Adrenal gland (tissue), 12 donors: ENCODE data around the gene PEX14. TPM values are rescaled to one million over a fixed set of nuclear protein-coding genes. Genes with fewer than 3 reads are reported as not detected.

Experiments
- DNase-seq, 7 donors: peaks; one replicate each; pipeline ENCODE4 v3.0.0-alpha.2; 2019 to 2020
- H3K27ac ChIP-seq, 5 donors: fragments of 200-600 bp; sonication (generic) in 4 of 5; 1 replicate in 3 of 5; 2 replicates in 2 of 5; pipeline versions ENCODE4 v1.5.1 to v1.8.0; 2016 to 2020; ENCODE audit warnings: mild to moderate bottlenecking in 1 of 5
- H3K27me3 ChIP-seq: fragments of 200-600 bp; 2 replicates; pipeline ENCODE4 v1.8.0; 2021
- H3K36me3 ChIP-seq, 2 donors: fragments of 200-600 bp; replicated peaks in 1 of 2; 1 replicate in 1 of 2; 2 replicates in 1 of 2; pipeline versions ENCODE4 v1.5.1 to v1.8.0; 2018 to 2022
- H3K4me1 ChIP-seq, 2 donors: fragments of 200-600 bp; replicated peaks in 1 of 2; 1 replicate in 1 of 2; 2 replicates in 1 of 2; pipeline versions ENCODE4 v1.5.1 to v1.8.0; 2018 to 2021
- H3K4me3 ChIP-seq, 4 donors: fragments of 200-600 bp; sonication (generic) in 3 of 4; one replicate each; pipeline ENCODE4 v1.5.1; 2016 to 2018
- H3K9me3 ChIP-seq, 3 donors: fragments of 200-600 bp; sonication (generic) in 1 of 3; replicated peaks in 1 of 3; 1 replicate in 2 of 3; 2 replicates in 1 of 3; pipeline versions ENCODE4 v1.5.1 to v1.8.0; 2016 to 2021
- POLR2A ChIP-seq, 2 donors: fragments of 450-650 bp; IDR thresholded peaks; one replicate each; pipeline ENCODE4 v1.6.1; 2017; ENCODE audit warnings: antibody characterized with exemption in 2 of 2, mild to moderate bottlenecking in 2 of 2, moderate library complexity in 1 of 2
- WGBS, 4 donors: extraction: QIAGEN DNeasy Blood & Tissue Kit in 2 of 4; methylation state at CpG; one replicate each; pipeline versions ENCODE4 v1.1.5 to v1.1.7; 2013 to 2017; 5-methylcytosine and 5-hydroxymethylcytosine counted together
- intact Hi-C, 2 donors: fragments of 100-400 bp; cut with DNase I; formaldehyde crosslinking; loops; one replicate each; pipeline versions ENCODE4 v1.14.1 to v1.15.0; 2022 to 2023
- polyA plus RNA-seq, 3 donors: library from polyadenylated mRNA; stranded (reverse); fragments of 200-250 nt in 2 of 3; fragments of 350-450 nt in 1 of 3; fragmentation: Illumina TruSeq in 1 of 3; extraction: RNeasy Lipid Tissue Mini Kit (QIAGEN cat#74804) in 1 of 3; gene quantifications; one replicate each; pipeline ENCODE4 v1.2.3, GENCODE V29; 2013 to 2014
- total RNA-seq, 9 donors: library from RNA; depleted of rRNA in 4 of 9; stranded (reverse); fragments of >200 nt in 4 of 9; fragments of 120-200 nt in 1 of 9; fragmentation: NEBNext Ultra II Directional in 1 of 9; extraction: Animal tissue kit (Norgen Biotek cat#: 25700) in 1 of 9; gene quantifications; one replicate each; pipeline versions ENCODE4 v1.1.0 to v1.2.4, GENCODE V29; 2013 to 2023
- TF ChIP-seq, protein P1 (sequence below), 6 experiments: fragments of 450-650 bp in 4 of 6; fragments of 200-600 bp in 2 of 6; sonication (generic) in 1 of 6; IDR thresholded peaks; 1 replicate in 5 of 6; 2 replicates in 1 of 6; pipeline versions ENCODE4 v1.5.1 to v1.8.0; 2016 to 2021; ENCODE audit warnings: antibody characterized with exemption in 6 of 6, mild to moderate bottlenecking in 2 of 6, moderate library complexity in 1 of 6
- donor health status: healthy with polysubstance abuse.
- donor health status: Bipolar disorder and iron deficiency.
- donor health status: DM: yes; HTN: yes; CAD: no.
- donor health status: DM: no; HTN: no; CAD: no.
- donor health status: DM: no; HTN: no; CAD: no.
- donor health status: DM: yes; HTN: yes; CAD: no.

The PEX14 gene
- total and polyA plus RNA-seq, 12 donors = 9.7 to 23.9 (median 18.1) TPM

DNA sequence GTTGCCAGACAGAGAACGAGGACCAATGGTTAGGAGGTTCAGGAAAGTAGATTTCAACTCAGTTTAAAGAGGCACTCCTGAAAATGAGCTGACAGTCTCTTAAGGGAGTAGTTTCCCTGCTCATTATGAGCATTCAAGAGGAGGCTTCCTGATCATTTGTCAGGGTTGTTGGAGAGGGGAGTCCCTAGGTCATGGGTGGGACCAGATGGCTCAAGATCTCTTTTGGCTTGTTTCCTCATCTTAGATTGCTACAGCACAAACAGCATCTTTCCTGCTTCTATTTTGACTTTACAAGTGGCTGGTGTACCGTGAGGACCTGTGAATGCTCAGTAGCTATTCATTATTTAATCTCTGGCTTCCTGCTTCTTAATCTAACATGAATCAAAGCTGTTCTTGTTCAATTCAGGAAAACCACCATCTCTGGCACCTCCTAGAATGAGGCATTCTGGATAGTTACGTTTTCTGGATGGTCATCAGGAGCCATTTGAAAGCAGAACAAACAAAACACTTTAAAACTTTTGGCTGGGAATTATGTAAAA is 47.6 kb downstream of the PEX14 start:
- no peaks in the 10 kb centered on the region for H3K27me3 ChIP-seq
- WGBS, 4 donors = 54 to 61% (median 58%) methylated on average over 3 of the region's 3 CpGs
- peaks cover 3 to 16% of the 10 kb centered on the region in 2 donors for H3K4me1 ChIP-seq
- no peaks in the 10 kb centered on the region for H3K36me3 ChIP-seq
- intact Hi-C loops = no loop called here
- DNase-seq = no peak
- H3K9me3 ChIP-seq = no peaks in the 10 kb centered on the region
- TF ChIP-seq, protein P1, sequence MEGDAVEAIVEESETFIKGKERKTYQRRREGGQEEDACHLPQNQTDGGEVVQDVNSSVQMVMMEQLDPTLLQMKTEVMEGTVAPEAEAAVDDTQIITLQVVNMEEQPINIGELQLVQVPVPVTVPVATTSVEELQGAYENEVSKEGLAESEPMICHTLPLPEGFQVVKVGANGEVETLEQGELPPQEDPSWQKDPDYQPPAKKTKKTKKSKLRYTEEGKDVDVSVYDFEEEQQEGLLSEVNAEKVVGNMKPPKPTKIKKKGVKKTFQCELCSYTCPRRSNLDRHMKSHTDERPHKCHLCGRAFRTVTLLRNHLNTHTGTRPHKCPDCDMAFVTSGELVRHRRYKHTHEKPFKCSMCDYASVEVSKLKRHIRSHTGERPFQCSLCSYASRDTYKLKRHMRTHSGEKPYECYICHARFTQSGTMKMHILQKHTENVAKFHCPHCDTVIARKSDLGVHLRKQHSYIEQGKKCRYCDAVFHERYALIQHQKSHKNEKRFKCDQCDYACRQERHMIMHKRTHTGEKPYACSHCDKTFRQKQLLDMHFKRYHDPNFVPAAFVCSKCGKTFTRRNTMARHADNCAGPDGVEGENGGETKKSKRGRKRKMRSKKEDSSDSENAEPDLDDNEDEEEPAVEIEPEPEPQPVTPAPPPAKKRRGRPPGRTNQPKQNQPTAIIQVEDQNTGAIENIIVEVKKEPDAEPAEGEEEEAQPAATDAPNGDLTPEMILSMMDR (IDR thresholded peaks at IDR 0.05) = no peak
- no peak for TF ChIP-seq POLR2A (IDR thresholded peaks at IDR 0.05)
- H3K4me3 ChIP-seq = no peak overlapping the region
- H3K27ac ChIP-seq = peak overlapping the region in 2 of 5 donors; percentile 13 to 35

- Histone ChIP-seq H3K4me3 (no peak overlapping the region), H3K4me1 (peaks cover 3 to 36% of the 10 kb centered on the region in 2 donors), H3K27me3 (no peaks in the 10 kb centered on the region), H3K9me3 (no peaks in the 10 kb centered on the region), H3K27ac (no peak overlapping the region), H3K36me3 (no peaks in the 10 kb centered on the region)
- DNase-seq = no peak
- 92 to 95% (median 94%) methylated on average over 5 of the region's 5 CpGs for WGBS, 4 donors
- intact Hi-C loops = no loop called here
- no peak for TF ChIP-seq POLR2A (IDR thresholded peaks at IDR 0.05)
- TF ChIP-seq, protein P1 (IDR thresholded peaks at IDR 0.05) = no peak
These were observed 50.5 kb downstream of the PEX14 start for GRCh38 chr1:10525208-10525607.

- intact Hi-C loops = no loop called here
- Histone ChIP-seq H3K4me3 (peak overlapping the region in 1 of 4 donors; percentile 27), H3K9me3 (no peaks in the 10 kb centered on the region), H3K27ac (peak overlapping the region in 2 of 5 donors; percentile 56 to 79), H3K27me3 (no peaks in the 10 kb centered on the region), H3K36me3 (no peaks in the 10 kb centered on the region), H3K4me1 (peaks cover 0 to 33% of the 10 kb centered on the region in 2 donors)
- WGBS, 4 donors = 45 to 58% (median 51%) methylated on average over 13 of the region's 13 CpGs
- peak in 6 of 7 donors; percentile 68 to 78 (median 77) for DNase-seq
- TF ChIP-seq POLR2A (IDR thresholded peaks at IDR 0.05) = no peak
- TF ChIP-seq, protein P1 (IDR thresholded peaks at IDR 0.05) = no peak
These were observed 53.6 kb downstream of the PEX14 start for GRCh38 chr1:10528066-10529014.

DNA sequence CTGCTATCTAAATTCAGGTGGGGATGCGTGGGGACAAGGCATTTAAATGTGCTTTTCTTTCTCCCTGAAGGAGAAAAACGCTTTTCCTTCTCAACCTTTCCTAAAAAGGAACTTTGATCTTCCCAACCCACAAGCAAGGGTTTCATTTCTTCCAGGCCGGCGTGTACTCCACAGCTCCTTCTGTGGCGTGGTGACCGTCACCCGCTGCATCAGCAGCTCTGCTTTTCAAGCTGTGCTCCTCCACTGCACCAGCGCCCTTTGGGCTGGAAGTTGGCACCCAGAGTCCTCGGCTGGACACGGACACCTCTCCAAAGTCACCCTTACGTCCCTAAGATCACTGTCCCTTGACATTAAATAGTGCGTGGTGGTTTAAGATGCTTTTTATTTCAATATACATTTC is 54.3 kb downstream of the PEX14 start:
- intact Hi-C loops = no loop called here
- peak in 1 of 7 donors; percentile 52 for DNase-seq
- Histone ChIP-seq H3K27me3 (no peaks in the 10 kb centered on the region), H3K9me3 (no peaks in the 10 kb centered on the region), H3K4me1 (peaks cover 0 to 29% of the 10 kb centered on the region in 2 donors), H3K36me3 (no peaks in the 10 kb centered on the region), H3K4me3 (no peak overlapping the region), H3K27ac (peak overlapping the region in 2 of 5 donors; percentile 56 to 79)
- no peak for TF ChIP-seq POLR2A (IDR thresholded peaks at IDR 0.05)
- TF ChIP-seq, protein P1 (IDR thresholded peaks at IDR 0.05) = no peak
- 85 to 94% (median 91%) methylated on average over 12 of the region's 12 CpGs for WGBS, 4 donors
